HepG2 (cell line): ENCODE data around the gene SMIM44.

Experiments used
- CTCF ChIP-seq: sonication (generic); formaldehyde crosslinking; IDR thresholded peaks from 2 replicates; pipeline ENCODE4 v1.5.0; 2020; ENCODE audit warnings: mild to moderate bottlenecking, missing genetic modification reagents, moderate library complexity
- GLMP ChIP-seq: sonication (generic); formaldehyde crosslinking; IDR thresholded peaks from 2 replicates; pipeline ENCODE4 v1.9.0; 2021; ENCODE audit warnings: missing genetic modification reagents, mild to moderate bottlenecking, borderline replicate concordance
- HCFC1 ChIP-seq: fragments of 150-350 bp; IDR thresholded peaks from 2 replicates; pipeline ENCODE4 v1.6.1; 2014; ENCODE audit warnings: low read depth, low read length
- NR3C1 ChIP-seq: sonication (generic); formaldehyde crosslinking; IDR thresholded peaks from 2 replicates; pipeline ENCODE4 v1.4.0; 2020; ENCODE audit warnings: missing genetic modification reagents
- POLR2A ChIP-seq, 2 experiments: IDR thresholded peaks; 2 replicates each; pipeline ENCODE4 v1.6.1; 2011; ENCODE audit warnings: low read depth in 2 of 2, low read length in 2 of 2, mild to moderate bottlenecking in 1 of 2, moderate library complexity in 1 of 2; ENCODE audit not compliant: insufficient read depth in 1 of 2
- ZMYM3 ChIP-seq: sonication (generic); formaldehyde crosslinking; IDR thresholded peaks from 2 replicates; pipeline ENCODE4 v1.5.1; 2020; ENCODE audit warnings: mild to moderate bottlenecking, missing genetic modification reagents
- ZNF10 ChIP-seq: sonication (generic); formaldehyde crosslinking; IDR thresholded peaks from 2 replicates; pipeline ENCODE4 v1.4.0; 2020; ENCODE audit warnings: mild to moderate bottlenecking, low read depth, missing genetic modification reagents, borderline replicate concordance
- ZNF432 ChIP-seq: sonication (generic); formaldehyde crosslinking; IDR thresholded peaks from 2 replicates; pipeline ENCODE4 v1.5.0; 2020; ENCODE audit warnings: missing genetic modification reagents, mild to moderate bottlenecking, borderline replicate concordance

- TF ChIP-seq ZNF10 = no peak
- no peak for TF ChIP-seq HCFC1
- TF ChIP-seq POLR2A (IDR thresholded peaks at IDR 0.05; ENCODE audit: insufficient read depth in 1 of 2, low read depth in 2 of 2, low read length in 2 of 2) = no peak
- no peak for TF ChIP-seq ZNF432 (CRISPR knock-in tag)
- TF ChIP-seq NR3C1 (CRISPR knock-in tag) = no peak
- no peak for TF ChIP-seq CTCF (CRISPR knock-in tag)
- TF ChIP-seq GLMP (CRISPR knock-in tag) = no peak
- no peak for TF ChIP-seq ZMYM3
Observed at GRCh38 chr19:3531716-3532115, 48.5 kb upstream of the SMIM44 start.
